Measurements from ENCODE around the gene DEFB128.

The DEFB128 gene

DNA sequence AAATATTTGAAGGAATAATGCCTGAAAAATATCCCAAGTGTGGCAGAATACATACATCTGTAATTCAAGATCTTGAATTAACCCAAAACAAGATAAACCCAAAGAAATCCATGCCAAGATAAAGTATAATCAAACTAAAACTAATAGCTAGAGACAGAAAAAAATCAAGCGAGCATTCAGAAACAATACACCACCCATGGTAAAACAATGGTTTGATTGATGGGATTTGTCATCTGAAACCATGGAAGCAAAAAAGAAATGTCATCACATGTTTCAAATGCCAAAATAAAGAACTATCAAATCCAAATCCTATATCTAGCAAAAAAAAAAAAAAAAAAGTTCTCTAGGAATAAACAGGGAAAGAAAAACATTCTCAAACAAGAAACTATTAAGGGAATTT lies 37.4 kb downstream of the DEFB128 start:
- DNase-seq (ENCODE audit: low read depth in 2 of 2), result no peak

DNA sequence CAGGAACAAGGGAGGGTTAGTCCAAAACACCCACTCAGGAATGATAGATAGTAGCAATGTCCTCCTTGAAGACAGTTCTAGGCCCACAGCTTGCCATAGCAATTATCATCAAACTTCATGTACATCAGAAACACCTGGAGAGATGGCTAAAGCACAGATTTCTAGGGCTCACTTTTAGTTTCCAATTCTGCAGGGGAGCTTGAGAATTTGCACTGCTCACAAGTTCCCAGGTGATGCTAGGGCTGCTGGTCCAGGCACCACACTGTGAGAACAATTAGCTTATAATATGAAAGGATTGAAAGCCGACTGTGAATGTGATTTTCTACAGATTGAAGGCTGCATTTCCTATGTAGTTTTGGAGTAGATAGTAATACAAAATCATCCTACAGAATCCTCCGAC lies 43.6 kb downstream of the DEFB128 start:
- DNase-seq (ENCODE audit: low read depth in 2 of 2), result no peak

DNA sequence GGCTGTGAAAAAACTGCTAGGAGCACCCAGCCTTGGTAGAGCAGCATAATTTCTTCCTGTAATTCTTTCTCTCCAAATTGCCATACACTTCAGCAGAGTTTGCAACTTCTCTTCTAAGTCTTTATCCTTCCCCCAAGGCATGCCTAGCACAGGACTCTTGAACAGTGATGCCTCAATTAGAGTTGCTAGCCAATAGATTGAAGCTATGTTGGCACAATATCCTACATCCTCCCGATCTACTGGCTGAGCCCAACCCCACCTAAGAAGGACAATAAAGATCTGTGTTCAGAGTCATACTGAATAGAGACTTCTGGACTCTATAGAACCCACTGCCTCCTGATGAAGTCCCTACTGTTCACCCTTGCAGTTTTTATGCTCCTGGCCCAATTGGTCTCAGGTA lies 47.2 kb downstream of the DEFB128 start, which contains the start of gene DEFB126:
DEFB126 (plus strand) TSS at position 301 of the 400 bp plus-strand sequence; CDS start at position 340, 39 bp downstream.
- DNase-seq (ENCODE audit: low read depth in 2 of 2), result no peak
